ENCODE measurements around the gene SGSH.

DNA sequence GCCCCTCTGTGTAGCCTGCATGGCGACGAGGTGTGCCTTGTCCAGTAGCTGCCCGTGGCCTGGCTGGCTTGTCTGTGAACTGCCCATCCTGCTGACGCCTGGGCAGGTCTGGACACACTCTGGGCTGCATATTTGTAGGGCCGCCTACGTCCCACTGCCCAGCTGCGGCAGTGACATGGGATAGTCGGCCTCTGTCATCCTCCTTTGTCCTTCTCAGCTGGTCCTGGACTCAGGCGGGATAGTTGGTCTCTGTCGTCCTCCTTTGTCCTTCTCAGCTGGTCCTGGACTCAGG, 35.8 kb downstream of the SGSH start:
- TF ChIP-seq, protein P1, sequence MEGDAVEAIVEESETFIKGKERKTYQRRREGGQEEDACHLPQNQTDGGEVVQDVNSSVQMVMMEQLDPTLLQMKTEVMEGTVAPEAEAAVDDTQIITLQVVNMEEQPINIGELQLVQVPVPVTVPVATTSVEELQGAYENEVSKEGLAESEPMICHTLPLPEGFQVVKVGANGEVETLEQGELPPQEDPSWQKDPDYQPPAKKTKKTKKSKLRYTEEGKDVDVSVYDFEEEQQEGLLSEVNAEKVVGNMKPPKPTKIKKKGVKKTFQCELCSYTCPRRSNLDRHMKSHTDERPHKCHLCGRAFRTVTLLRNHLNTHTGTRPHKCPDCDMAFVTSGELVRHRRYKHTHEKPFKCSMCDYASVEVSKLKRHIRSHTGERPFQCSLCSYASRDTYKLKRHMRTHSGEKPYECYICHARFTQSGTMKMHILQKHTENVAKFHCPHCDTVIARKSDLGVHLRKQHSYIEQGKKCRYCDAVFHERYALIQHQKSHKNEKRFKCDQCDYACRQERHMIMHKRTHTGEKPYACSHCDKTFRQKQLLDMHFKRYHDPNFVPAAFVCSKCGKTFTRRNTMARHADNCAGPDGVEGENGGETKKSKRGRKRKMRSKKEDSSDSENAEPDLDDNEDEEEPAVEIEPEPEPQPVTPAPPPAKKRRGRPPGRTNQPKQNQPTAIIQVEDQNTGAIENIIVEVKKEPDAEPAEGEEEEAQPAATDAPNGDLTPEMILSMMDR (IDR thresholded peaks at IDR 0.05 in 4 of 5, conservative IDR thresholded peaks at IDR 0.05 in 1 of 5) = no peak
- no peak for TF ChIP-seq POLR2A (IDR thresholded peaks at IDR 0.05)
